MM.1S (cell line): ENCODE results near the gene CBFA2T3.

Experiments used
- DNase-seq: peaks from one replicate; pipeline ENCODE4 v3.0.0-alpha.2; 2015
- H2AFZ ChIP-seq: fragments of 300-600 bp; sonication (generic); 2 replicates; pipeline ENCODE4 v1.6.0; 2016; ENCODE audit warnings: antibody characterized with exemption, low read length
- H3F3A ChIP-seq: fragments of 300-600 bp; sonication (generic); 2 replicates; pipeline ENCODE4 v1.6.1; 2016; ENCODE audit warnings: mild to moderate bottlenecking, antibody characterized with exemption, low read length, moderate library complexity, mixed read lengths; ENCODE audit not compliant: insufficient read depth
- H3K27ac ChIP-seq: fragments of 300-600 bp; sonication (generic); 2 replicates; pipeline ENCODE4 v1.5.1; 2016; ENCODE audit warnings: mild to moderate bottlenecking, low read length
- H3K27me3 ChIP-seq: fragments of 300-600 bp; sonication (generic); replicated peaks from 2 replicates; pipeline ENCODE4 v1.6.0; 2016; ENCODE audit warnings: low read length; ENCODE audit not compliant: insufficient read depth
- H3K36me3 ChIP-seq: fragments of 300-600 bp; sonication (generic); replicated peaks from 2 replicates; pipeline ENCODE4 v1.6.1; 2016; ENCODE audit warnings: mild to moderate bottlenecking, low read length, mixed read lengths; ENCODE audit not compliant: insufficient read depth
- H3K4me1 ChIP-seq: fragments of 300-600 bp; sonication (generic); 2 replicates; pipeline ENCODE4 v1.6.1; 2016; ENCODE audit warnings: low read length, mixed read lengths
- H3K4me2 ChIP-seq: fragments of 300-600 bp; sonication (generic); 2 replicates; pipeline ENCODE4 v1.6.0; 2016; ENCODE audit warnings: low read depth, low read length
- H3K4me3 ChIP-seq: fragments of 300-600 bp; sonication (generic); 2 replicates; pipeline ENCODE4 v1.5.1; 2016; ENCODE audit warnings: low read length, mixed read lengths
- H3K79me2 ChIP-seq: fragments of 300-600 bp; sonication (generic); 2 replicates; pipeline ENCODE4 v1.6.1; 2016; ENCODE audit warnings: mixed run types, low read length, mixed read lengths
- H3K9ac ChIP-seq: fragments of 300-600 bp; sonication (generic); 2 replicates; pipeline ENCODE4 v1.6.1; 2016; ENCODE audit warnings: low read length, mixed read lengths
- H3K9me2 ChIP-seq: fragments of 300-600 bp; sonication (generic); replicated peaks from 2 replicates; pipeline ENCODE4 v1.6.1; 2016; ENCODE audit warnings: mild to moderate bottlenecking, low read length, mixed read lengths; ENCODE audit not compliant: insufficient read depth
- H3K9me3 ChIP-seq: fragments of 300-600 bp; sonication (generic); replicated peaks from 2 replicates; pipeline ENCODE4 v1.6.1; 2016; ENCODE audit warnings: mild to moderate bottlenecking, low read length, mixed read lengths; ENCODE audit not compliant: insufficient read depth
- H4K20me1 ChIP-seq: fragments of 300-600 bp; sonication (generic); 2 replicates; pipeline ENCODE4 v1.6.1; 2016; ENCODE audit warnings: mild to moderate bottlenecking, low read length, moderate library complexity, mixed read lengths; ENCODE audit not compliant: insufficient read depth
- EZH2 ChIP-seq: fragments of 300-600 bp; sonication (generic); optimal IDR thresholded peaks from 2 replicates; pipeline ENCODE3; 2017; ENCODE audit warnings: low read depth, mild to moderate bottlenecking, antibody characterized with exemption, low read length, mixed read lengths
- EZH2phosphoT487 ChIP-seq: fragments of 300-600 bp; sonication (generic); IDR thresholded peaks from 2 replicates; pipeline ENCODE4 v1.6.1; 2018; ENCODE audit warnings: antibody characterized with exemption, low read length
- TF ChIP-seq, protein P1 (sequence below): fragments of 300-600 bp; sonication (generic); IDR thresholded peaks from 2 replicates; pipeline ENCODE4 v1.5.1; 2016; ENCODE audit warnings: antibody characterized with exemption, low read length, mixed read lengths

Gene CBFA2T3

GRCh38 chr16:89024546-89025060 lies 47.6 kb upstream of the CBFA2T3 start:
- no peak overlapping the region for H2AFZ ChIP-seq
- H3K4me1 ChIP-seq, result no peaks in the 10 kb centered on the region
- peaks cover 14% of the 10 kb centered on the region for H3K27me3 ChIP-seq
- no peaks in the 10 kb centered on the region for H3K9me3 ChIP-seq
- H3K79me2 ChIP-seq, result no peaks in the 10 kb centered on the region
- TF ChIP-seq EZH2 (no peak), EZH2phosphoT487 (no peak)
- TF ChIP-seq, protein P1, sequence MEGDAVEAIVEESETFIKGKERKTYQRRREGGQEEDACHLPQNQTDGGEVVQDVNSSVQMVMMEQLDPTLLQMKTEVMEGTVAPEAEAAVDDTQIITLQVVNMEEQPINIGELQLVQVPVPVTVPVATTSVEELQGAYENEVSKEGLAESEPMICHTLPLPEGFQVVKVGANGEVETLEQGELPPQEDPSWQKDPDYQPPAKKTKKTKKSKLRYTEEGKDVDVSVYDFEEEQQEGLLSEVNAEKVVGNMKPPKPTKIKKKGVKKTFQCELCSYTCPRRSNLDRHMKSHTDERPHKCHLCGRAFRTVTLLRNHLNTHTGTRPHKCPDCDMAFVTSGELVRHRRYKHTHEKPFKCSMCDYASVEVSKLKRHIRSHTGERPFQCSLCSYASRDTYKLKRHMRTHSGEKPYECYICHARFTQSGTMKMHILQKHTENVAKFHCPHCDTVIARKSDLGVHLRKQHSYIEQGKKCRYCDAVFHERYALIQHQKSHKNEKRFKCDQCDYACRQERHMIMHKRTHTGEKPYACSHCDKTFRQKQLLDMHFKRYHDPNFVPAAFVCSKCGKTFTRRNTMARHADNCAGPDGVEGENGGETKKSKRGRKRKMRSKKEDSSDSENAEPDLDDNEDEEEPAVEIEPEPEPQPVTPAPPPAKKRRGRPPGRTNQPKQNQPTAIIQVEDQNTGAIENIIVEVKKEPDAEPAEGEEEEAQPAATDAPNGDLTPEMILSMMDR, result no peak
- H3K9me2 ChIP-seq, result no peaks in the 10 kb centered on the region
- no peaks in the 10 kb centered on the region for H3K36me3 ChIP-seq
- H3K4me3 ChIP-seq, result no peak overlapping the region
- no peak overlapping the region for H3K27ac ChIP-seq
- H3K4me2 ChIP-seq, result no peak overlapping the region
- no peaks in the 10 kb centered on the region for H3F3A ChIP-seq
- H3K9ac ChIP-seq, result no peak overlapping the region
- no peaks in the 10 kb centered on the region for H4K20me1 ChIP-seq
- DNase-seq, result no peak

GRCh38 chr16:89023621-89024511 lies 46.9 kb upstream of the CBFA2T3 start:
- Histone ChIP-seq H2AFZ (no peak overlapping the region), H3F3A (no peaks in the 10 kb centered on the region), H3K36me3 (no peaks in the 10 kb centered on the region), H3K9me2 (no peaks in the 10 kb centered on the region), H3K9ac (no peak overlapping the region), H3K4me2 (no peak overlapping the region), H3K27me3 (peaks cover 17% of the 10 kb centered on the region), H3K27ac (no peak overlapping the region), H3K4me3 (no peak overlapping the region), H3K79me2 (no peaks in the 10 kb centered on the region), H3K9me3 (no peaks in the 10 kb centered on the region), H4K20me1 (no peaks in the 10 kb centered on the region), H3K4me1 (no peaks in the 10 kb centered on the region)
- TF ChIP-seq, protein P1, result no peak
- TF ChIP-seq EZH2 (no peak), EZH2phosphoT487 (no peak)
- no peak for DNase-seq

- DNase-seq, result no peak
- no peaks in the 10 kb centered on the region for H3F3A ChIP-seq
- H3K4me3 ChIP-seq, result no peak overlapping the region
- no peaks in the 10 kb centered on the region for H3K9me3 ChIP-seq
- no peaks in the 10 kb centered on the region for H3K36me3 ChIP-seq
- H3K27me3 ChIP-seq, result peaks cover 24% of the 10 kb centered on the region
- no peak overlapping the region for H3K4me2 ChIP-seq
- H4K20me1 ChIP-seq, result no peaks in the 10 kb centered on the region
- no peak overlapping the region for H3K9ac ChIP-seq
- no peak overlapping the region for H3K27ac ChIP-seq
- no peaks in the 10 kb centered on the region for H3K79me2 ChIP-seq
- H3K4me1 ChIP-seq, result no peaks in the 10 kb centered on the region
- H2AFZ ChIP-seq, result no peak overlapping the region
- TF ChIP-seq, protein P1, result no peak
- no peak for TF ChIP-seq EZH2phosphoT487
- no peaks in the 10 kb centered on the region for H3K9me2 ChIP-seq
Observed at GRCh38 chr16:89023151-89023551, 46.1 kb upstream of the CBFA2T3 start.
